Measurements from ENCODE around the gene RTKN.

GRCh38 chr2:74416778-74417177 is 25.0 kb downstream of the RTKN start:
- TF ChIP-seq CTCF (IDR thresholded peaks at IDR 0.05) (no peak), POLR2A (IDR thresholded peaks at IDR 0.05) (no peak)

Data from lower leg skin (tissue), 3 donors.